SK-N-SH (cell line): ENCODE results near the gene GALNT14. TPM values are rescaled to one million over a fixed set of nuclear protein-coding genes. Genes with fewer than 3 reads are reported as not detected.
A peak's percentile ranks its signal among the peaks of the same experiment; 100 is the strongest.

ENCODE experiments used
- CTCF ChIA-PET: fragments of 300-600, 350-600 bp; formaldehyde crosslinking; extraction: SDS; loops from one replicate; lab custom pipeline; 2021; lab: Yijun Ruan, JAX
- POLR2A ChIA-PET: fragments of 350-600 bp; sonication (Branson Sonifier 250); formaldehyde crosslinking; extraction: SDS; loops from one replicate; lab custom pipeline; 2020; ENCODE audit warnings: antibody characterized with exemption, inconsistent platforms; lab: Yijun Ruan, JAX
- DNase-seq: peaks from one replicate; pipeline ENCODE4 v3.0.0; 2012
- H2AFZ ChIP-seq: fragments of 200-600 bp; sonication (generic); 2 replicates; pipeline ENCODE4 v1.8.1; 2016; ENCODE audit warnings: antibody characterized with exemption, mild to moderate bottlenecking, low read depth
- H3F3A ChIP-seq: fragments of 200-600 bp; sonication (generic); replicated peaks from 2 replicates; pipeline ENCODE3; 2016; ENCODE audit warnings: antibody characterized with exemption, mild to moderate bottlenecking; ENCODE audit not compliant: insufficient read depth
- H3K27ac ChIP-seq, 2 experiments: fragments of 200-500 bp in 1 of 2; fragments of 200-600 bp in 1 of 2; sonication (Bioruptor generic) in 1 of 2; sonication (generic), shearing (Covaris generic) in 1 of 2; 2 replicates each; pipeline versions ENCODE4 v1.5.1 to v1.6.1; 2014 to 2016; ENCODE audit warnings: low read depth in 2 of 2, inconsistent platforms in 1 of 2, low read length in 1 of 2, mild to moderate bottlenecking in 1 of 2, mixed read lengths in 1 of 2
- H3K27me3 ChIP-seq: fragments of 200-600 bp; sonication (generic), shearing (Covaris generic); 2 replicates; pipeline ENCODE4 v1.6.1; 2016; ENCODE audit warnings: mixed run types; ENCODE audit not compliant: insufficient read depth
- H3K36me3 ChIP-seq, 2 experiments: fragments of 200-500 bp in 1 of 2; fragments of 200-600 bp in 1 of 2; sonication (Bioruptor generic) in 1 of 2; sonication (generic) in 1 of 2; replicated peaks in 1 of 2; 2 replicates each; pipeline versions ENCODE3 to v1.5.1; 2014 to 2016; ENCODE audit warnings: low read length in 1 of 2, mild to moderate bottlenecking in 1 of 2; ENCODE audit not compliant: insufficient read depth in 2 of 2, control insufficient read depth in 1 of 2
- H3K4me1 ChIP-seq, 2 experiments: fragments of 200-500 bp in 1 of 2; fragments of 200-600 bp in 1 of 2; sonication (Bioruptor generic) in 1 of 2; sonication (generic), shearing (Covaris generic) in 1 of 2; 2 replicates each; pipeline versions ENCODE4 v1.5.1 to v1.6.1; 2014 to 2016; ENCODE audit warnings: low read depth in 1 of 2, low read length in 1 of 2, mixed run types in 1 of 2; ENCODE audit not compliant: insufficient read depth in 2 of 2, control insufficient read depth in 1 of 2
- H3K4me2 ChIP-seq: fragments of 200-600 bp; sonication (generic), shearing (Covaris generic); 2 replicates; pipeline ENCODE4 v1.6.1; 2017; ENCODE audit warnings: mixed run types
- H3K4me3 ChIP-seq, 2 experiments: fragments of 200-500 bp in 1 of 2; fragments of 200-600 bp in 1 of 2; sonication (Bioruptor generic) in 1 of 2; sonication (generic), shearing (Covaris generic) in 1 of 2; 2 replicates each; pipeline versions ENCODE4 v1.5.1 to v1.8.1; 2014 to 2016; ENCODE audit warnings: low read depth in 2 of 2, inconsistent platforms in 1 of 2, low read length in 1 of 2, mild to moderate bottlenecking in 1 of 2, mixed read lengths in 1 of 2, moderate library complexity in 1 of 2
- H3K79me2 ChIP-seq: fragments of 200-600 bp; sonication (generic); 2 replicates; pipeline ENCODE4 v1.8.1; 2017; ENCODE audit warnings: mild to moderate bottlenecking; ENCODE audit not compliant: insufficient read depth
- H3K9ac ChIP-seq: fragments of 200-600 bp; sonication (generic); 2 replicates; pipeline ENCODE4 v1.6.1; 2017; ENCODE audit warnings: mixed run types
- H3K9me2 ChIP-seq: fragments of 200-600 bp; sonication (generic); 2 replicates; pipeline ENCODE4 v1.6.1; 2017; ENCODE audit warnings: mixed run types
- H3K9me3 ChIP-seq: fragments of 200-600 bp; sonication (generic); 2 replicates; pipeline ENCODE4 v1.6.1; 2017; ENCODE audit warnings: mixed run types, mild to moderate bottlenecking, moderate library complexity
- H4K20me1 ChIP-seq: fragments of 200-600 bp; sonication (generic); 2 replicates; pipeline ENCODE4 v1.6.1; 2017; ENCODE audit warnings: mild to moderate bottlenecking, mixed run types; ENCODE audit not compliant: insufficient read depth
- ELF1 ChIP-seq: IDR thresholded peaks from 2 replicates; pipeline ENCODE4 v1.4.0; 2012
- EP300 ChIP-seq, 2 experiments: IDR thresholded peaks; 2 replicates each; pipeline versions ENCODE4 v1.4.0 to v1.6.1; 2012; ENCODE audit warnings: borderline replicate concordance in 1 of 2, low read depth in 1 of 2, low read length in 1 of 2
- FOSL2 ChIP-seq: IDR thresholded peaks from 2 replicates; pipeline ENCODE4 v1.4.0; 2012; ENCODE audit warnings: low read depth, mild to moderate bottlenecking, moderate library complexity, borderline replicate concordance
- FOXJ3 ChIP-seq: sonication (generic); formaldehyde crosslinking; IDR thresholded peaks from 2 replicates; pipeline ENCODE4 v1.5.1; 2020; ENCODE audit warnings: mild to moderate bottlenecking, missing genetic modification reagents
- FOXM1 ChIP-seq: IDR thresholded peaks from 2 replicates; pipeline ENCODE4 v1.4.0; 2012; ENCODE audit warnings: low read depth, mild to moderate bottlenecking
- GABPA ChIP-seq: IDR thresholded peaks from 2 replicates; pipeline ENCODE4 v1.4.0; 2012; ENCODE audit warnings: low read depth, mild to moderate bottlenecking
- GATA2 ChIP-seq: sonication (generic); formaldehyde crosslinking; IDR thresholded peaks from 2 replicates; pipeline ENCODE4 v1.5.0; 2020; ENCODE audit warnings: mild to moderate bottlenecking, missing genetic modification reagents
- MAX ChIP-seq: IDR thresholded peaks from 2 replicates; pipeline ENCODE4 v1.4.0; 2012; ENCODE audit warnings: low read depth
- MEF2A ChIP-seq: IDR thresholded peaks from 2 replicates; pipeline ENCODE4 v1.4.0; 2012; ENCODE audit warnings: low read depth, borderline replicate concordance
- NFIC ChIP-seq: IDR thresholded peaks from 2 replicates; pipeline ENCODE4 v1.4.0; 2012; ENCODE audit warnings: borderline replicate concordance
- NRF1 ChIP-seq: IDR thresholded peaks from 2 replicates; pipeline ENCODE4 v1.6.1; 2012; ENCODE audit warnings: low read depth, mild to moderate bottlenecking, low read length
- REST ChIP-seq: IDR thresholded peaks from 2 replicates; pipeline ENCODE4 v1.6.1; 2012; ENCODE audit warnings: mild to moderate bottlenecking, low read depth, low read length, moderate library complexity
- RFX5 ChIP-seq: IDR thresholded peaks from 2 replicates; pipeline ENCODE4 v1.6.1; 2012; ENCODE audit warnings: mild to moderate bottlenecking, improper control_type of control experiment, low read length
- SIN3A ChIP-seq: IDR thresholded peaks from 2 replicates; pipeline ENCODE4 v1.6.1; 2012; ENCODE audit warnings: low read depth, mild to moderate bottlenecking, low read length, moderate library complexity, borderline replicate concordance
- SMC3 ChIP-seq: IDR thresholded peaks from 2 replicates; pipeline ENCODE4 v1.6.1; 2012; ENCODE audit warnings: low read depth, low read length, improper control_type of control experiment
- TAF1 ChIP-seq: IDR thresholded peaks from 2 replicates; pipeline ENCODE4 v1.6.1; 2012; ENCODE audit warnings: low read depth, mild to moderate bottlenecking, low read length, moderate library complexity, borderline replicate concordance
- TCF12 ChIP-seq: IDR thresholded peaks from 2 replicates; pipeline ENCODE4 v1.4.0; 2012
- TEAD4 ChIP-seq: IDR thresholded peaks from 2 replicates; pipeline ENCODE4 v1.4.0; 2012; ENCODE audit warnings: mild to moderate bottlenecking, borderline replicate concordance; ENCODE audit not compliant: insufficient read depth
- YY1 ChIP-seq: IDR thresholded peaks from 2 replicates; pipeline ENCODE4 v1.4.0; 2012; ENCODE audit warnings: low read depth, mild to moderate bottlenecking
- WGBS: methylation state at CpG from one replicate; pipeline ENCODE4 v1.1.6; 2017; ENCODE audit warnings: low lambda C conversion rate; 5-methylcytosine and 5-hydroxymethylcytosine counted together
- polyA plus RNA-seq, 3 experiments: library from polyadenylated mRNA; depleted of rRNA; stranded (reverse); fragments of >200 nt; gene quantifications; 2 replicates each; pipeline ENCODE4 v1.2.3, GENCODE V29; 2012
- TF ChIP-seq, protein P1 (sequence below): IDR thresholded peaks from 2 replicates; pipeline ENCODE4; 2012
- TF ChIP-seq, protein P2 (sequence below): fragments of 150-350 bp; IDR thresholded peaks from 2 replicates; pipeline ENCODE4 v1.6.1; 2017; ENCODE audit warnings: antibody characterized with exemption, low read length, low read depth, borderline replicate concordance
- TF ChIP-seq, protein P3 (sequence below): fragments of 200-600 bp; sonication (generic); IDR thresholded peaks from 2 replicates; pipeline ENCODE4 v1.6.1; 2017; ENCODE audit warnings: antibody characterized with exemption, mild to moderate bottlenecking, moderate library complexity

GALNT14 gene
- polyA plus RNA-seq, 1 of the 3 experiments (the other 2 are of a cell fraction) = 1.6 TPM

GRCh38 chr2:31110998-31111397 is 27.2 kb downstream of the GALNT14 start:
- 53% methylated on average over 3 of the region's 3 CpGs for WGBS
- CTCF ChIA-PET = interaction anchor here (0.7 to 1.5 kb wide), 3 partner anchors 34 to 400 kb away, joined by 3 to 4 read pairs (median 3); no protein-coding TSS in a partner anchor
- no peaks in the 10 kb centered on the region for H3K36me3 ChIP-seq

GRCh38 chr2:31110431-31110830 is 27.8 kb downstream of the GALNT14 start:
- no peak for TF ChIP-seq REST
- TF ChIP-seq YY1 = no peak
- TF ChIP-seq, protein P1, sequence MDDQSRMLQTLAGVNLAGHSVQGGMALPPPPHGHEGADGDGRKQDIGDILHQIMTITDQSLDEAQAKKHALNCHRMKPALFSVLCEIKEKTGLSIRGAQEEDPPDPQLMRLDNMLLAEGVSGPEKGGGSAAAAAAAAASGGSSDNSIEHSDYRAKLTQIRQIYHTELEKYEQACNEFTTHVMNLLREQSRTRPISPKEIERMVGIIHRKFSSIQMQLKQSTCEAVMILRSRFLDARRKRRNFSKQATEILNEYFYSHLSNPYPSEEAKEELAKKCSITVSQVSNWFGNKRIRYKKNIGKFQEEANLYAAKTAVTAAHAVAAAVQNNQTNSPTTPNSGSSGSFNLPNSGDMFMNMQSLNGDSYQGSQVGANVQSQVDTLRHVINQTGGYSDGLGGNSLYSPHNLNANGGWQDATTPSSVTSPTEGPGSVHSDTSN = no peak
- no peak for TF ChIP-seq RFX5
- no peak for TF ChIP-seq FOXM1
- TF ChIP-seq SMC3 = no peak
- TF ChIP-seq, protein P2, sequence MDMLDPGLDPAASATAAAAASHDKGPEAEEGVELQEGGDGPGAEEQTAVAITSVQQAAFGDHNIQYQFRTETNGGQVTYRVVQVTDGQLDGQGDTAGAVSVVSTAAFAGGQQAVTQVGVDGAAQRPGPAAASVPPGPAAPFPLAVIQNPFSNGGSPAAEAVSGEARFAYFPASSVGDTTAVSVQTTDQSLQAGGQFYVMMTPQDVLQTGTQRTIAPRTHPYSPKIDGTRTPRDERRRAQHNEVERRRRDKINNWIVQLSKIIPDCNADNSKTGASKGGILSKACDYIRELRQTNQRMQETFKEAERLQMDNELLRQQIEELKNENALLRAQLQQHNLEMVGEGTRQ = no peak
- no peak for TF ChIP-seq NFIC
- no peak for TF ChIP-seq GATA2 (CRISPR knock-in tag)
- TF ChIP-seq FOXJ3 (CRISPR knock-in tag) = no peak
- no peak for TF ChIP-seq SIN3A
- TF ChIP-seq EP300 (IDR thresholded peaks at IDR 0.05; ENCODE audit: borderline replicate concordance in 1 of 2, low read depth in 1 of 2, low read length in 1 of 2) = no peak
- no peak for TF ChIP-seq MEF2A
- no peak for TF ChIP-seq GABPA
- TF ChIP-seq, protein P3, sequence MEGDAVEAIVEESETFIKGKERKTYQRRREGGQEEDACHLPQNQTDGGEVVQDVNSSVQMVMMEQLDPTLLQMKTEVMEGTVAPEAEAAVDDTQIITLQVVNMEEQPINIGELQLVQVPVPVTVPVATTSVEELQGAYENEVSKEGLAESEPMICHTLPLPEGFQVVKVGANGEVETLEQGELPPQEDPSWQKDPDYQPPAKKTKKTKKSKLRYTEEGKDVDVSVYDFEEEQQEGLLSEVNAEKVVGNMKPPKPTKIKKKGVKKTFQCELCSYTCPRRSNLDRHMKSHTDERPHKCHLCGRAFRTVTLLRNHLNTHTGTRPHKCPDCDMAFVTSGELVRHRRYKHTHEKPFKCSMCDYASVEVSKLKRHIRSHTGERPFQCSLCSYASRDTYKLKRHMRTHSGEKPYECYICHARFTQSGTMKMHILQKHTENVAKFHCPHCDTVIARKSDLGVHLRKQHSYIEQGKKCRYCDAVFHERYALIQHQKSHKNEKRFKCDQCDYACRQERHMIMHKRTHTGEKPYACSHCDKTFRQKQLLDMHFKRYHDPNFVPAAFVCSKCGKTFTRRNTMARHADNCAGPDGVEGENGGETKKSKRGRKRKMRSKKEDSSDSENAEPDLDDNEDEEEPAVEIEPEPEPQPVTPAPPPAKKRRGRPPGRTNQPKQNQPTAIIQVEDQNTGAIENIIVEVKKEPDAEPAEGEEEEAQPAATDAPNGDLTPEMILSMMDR = no peak
- no peak for TF ChIP-seq NRF1
- TF ChIP-seq FOSL2 = no peak
- no peak for TF ChIP-seq MAX
- TF ChIP-seq TAF1 = no peak
- no peak for TF ChIP-seq TEAD4
- Histone ChIP-seq H3K4me1 (peaks cover 0 to 32% of the 10 kb centered on the region in 2 experiments; a peak in 2 of 4 replicates), H3K27me3 (no peaks in the 10 kb centered on the region), H3F3A (no peaks in the 10 kb centered on the region), H3K9ac (no peak overlapping the region), H3K9me2 (no peaks in the 10 kb centered on the region), H3K9me3 (no peaks in the 10 kb centered on the region), H3K27ac (no peak overlapping the region), H3K36me3 (no peaks in the 10 kb centered on the region), H4K20me1 (no peaks in the 10 kb centered on the region), H3K79me2 (no peaks in the 10 kb centered on the region), H2AFZ (no peak overlapping the region), H3K4me3 (no peak overlapping the region), H3K4me2 (no peak overlapping the region)
- ChIA-PET POLR2A (no interaction called here), CTCF (interaction anchor here (0.7 to 1.5 kb wide), 4 partner anchors 35 to 399 kb away, joined by 3 to 4 read pairs (median 3); no protein-coding TSS in a partner anchor)
- DNase-seq = no peak
- 25% methylated on average over 3 of the region's 3 CpGs for WGBS

More at GRCh38 chr2:31110998-31111397, 27.2 kb downstream of the GALNT14 start:
- H3K27ac ChIP-seq = peak overlapping the region in 1 of 2 experiments; percentile 43; a peak in 2 of 4 replicates
- POLR2A ChIA-PET = no interaction called here
- no peaks in the 10 kb centered on the region for H3K79me2 ChIP-seq
- H3K27me3 ChIP-seq = no peaks in the 10 kb centered on the region
- TF ChIP-seq ELF1 (no peak), TCF12 (no peak)
- no peak overlapping the region for H3K9ac ChIP-seq
- H3K9me2 ChIP-seq = no peaks in the 10 kb centered on the region
- no peak overlapping the region for H2AFZ ChIP-seq
- H4K20me1 ChIP-seq = no peaks in the 10 kb centered on the region
- H3F3A ChIP-seq = no peaks in the 10 kb centered on the region
- peak; percentile 38 for DNase-seq
- H3K4me3 ChIP-seq = no peak overlapping the region
- no peak overlapping the region for H3K4me2 ChIP-seq
- H3K9me3 ChIP-seq = no peaks in the 10 kb centered on the region
- H3K4me1 ChIP-seq = peaks cover 0 to 32% of the 10 kb centered on the region in 2 experiments; a peak in 2 of 4 replicates
